ENCODE results near the gene TMC3.
"Not testable (repeated sequence)": the region's sequence is repeated elsewhere in the genome, so short reads cannot be mapped to it uniquely, and the experiment has no call there.

TMC3 gene

DNA sequence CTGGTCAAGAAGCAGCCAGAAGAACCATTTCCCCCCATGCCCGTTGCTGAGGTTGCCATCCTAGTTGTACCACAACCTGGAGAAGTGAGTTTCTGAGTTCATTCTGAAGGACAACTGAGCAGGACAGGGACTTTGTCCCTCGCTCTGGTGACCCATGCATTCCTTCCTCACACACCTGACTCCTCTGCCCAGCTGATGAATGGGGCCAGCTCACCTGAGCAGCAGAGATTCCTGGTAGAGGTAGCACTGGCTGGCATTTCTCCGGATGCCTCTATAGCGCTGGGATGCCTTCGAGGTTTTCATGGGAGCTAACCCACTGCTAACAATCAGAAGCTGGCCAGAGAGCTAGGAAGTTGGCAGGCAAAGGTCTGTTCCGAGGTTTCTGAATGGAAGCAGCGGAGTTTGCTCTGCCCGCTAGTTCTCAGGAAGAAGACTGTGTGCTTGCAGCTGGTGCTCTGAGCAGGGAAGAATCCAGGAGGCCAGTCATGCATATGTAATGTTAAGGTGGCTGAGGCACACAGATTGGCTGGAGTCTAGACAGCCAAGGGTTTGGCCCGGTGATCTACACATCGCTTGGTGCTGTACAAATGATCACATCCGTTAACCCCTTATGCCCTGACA lies at the start of gene TMC3:
TMC3 (minus strand) TSS at position 439 of the 621 bp plus-strand sequence; CDS start at position 303, 136 bp downstream.
- no peak for DNase-seq (ENCODE audit: low spot score)

DNA sequence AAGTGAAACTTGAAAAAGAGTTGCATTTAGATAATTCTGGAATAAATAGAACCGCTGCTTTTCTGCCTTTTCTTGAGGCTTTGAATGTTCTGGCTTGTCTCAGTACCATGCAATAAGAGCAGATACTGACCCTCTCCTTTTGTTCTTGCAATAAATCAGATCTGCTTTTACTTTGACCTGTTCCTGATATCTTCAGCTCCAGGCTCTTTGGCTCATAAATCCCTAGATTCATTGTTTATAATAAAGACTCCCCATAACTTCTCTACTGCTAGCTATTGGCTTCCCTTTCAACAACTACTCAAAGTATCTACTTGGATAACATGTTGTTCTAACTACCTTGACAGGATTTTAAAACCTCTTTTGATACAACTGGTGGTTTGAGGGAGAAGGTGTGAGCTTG lies 47.4 kb upstream of the TMC3 start:
- DNase-seq (ENCODE audit: low spot score) = no peak

DNA sequence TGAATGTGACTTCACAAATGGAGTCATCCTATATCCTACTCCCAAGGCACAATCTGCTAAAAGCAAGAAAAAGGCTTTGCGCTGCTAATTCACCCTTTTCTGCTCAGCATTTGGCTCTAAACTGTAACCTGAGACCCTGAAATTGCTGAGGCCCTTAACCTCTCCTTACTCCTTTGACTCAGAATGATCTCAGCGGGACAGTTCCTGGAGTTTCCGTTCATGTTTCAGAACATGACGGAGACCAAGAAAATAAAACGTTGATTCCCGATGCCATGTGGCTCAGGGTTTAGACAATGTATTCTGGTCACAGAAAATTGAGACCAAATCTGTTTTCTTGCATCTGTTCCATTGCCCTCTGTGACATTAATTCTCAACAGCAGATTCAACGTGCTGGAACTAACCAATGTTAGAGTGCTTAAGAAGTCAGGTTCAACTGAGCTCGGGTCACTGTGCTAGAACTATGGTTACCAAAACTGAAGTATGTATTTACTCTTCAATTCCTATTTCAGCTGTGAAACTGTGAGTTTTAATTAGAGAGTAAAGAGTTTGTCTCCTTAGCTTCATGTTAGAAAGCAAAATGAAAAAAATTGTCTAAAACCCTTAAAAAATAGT lies 45.4 kb upstream of the TMC3 start:
- no peak for DNase-seq (ENCODE audit: low spot score)

DNA sequence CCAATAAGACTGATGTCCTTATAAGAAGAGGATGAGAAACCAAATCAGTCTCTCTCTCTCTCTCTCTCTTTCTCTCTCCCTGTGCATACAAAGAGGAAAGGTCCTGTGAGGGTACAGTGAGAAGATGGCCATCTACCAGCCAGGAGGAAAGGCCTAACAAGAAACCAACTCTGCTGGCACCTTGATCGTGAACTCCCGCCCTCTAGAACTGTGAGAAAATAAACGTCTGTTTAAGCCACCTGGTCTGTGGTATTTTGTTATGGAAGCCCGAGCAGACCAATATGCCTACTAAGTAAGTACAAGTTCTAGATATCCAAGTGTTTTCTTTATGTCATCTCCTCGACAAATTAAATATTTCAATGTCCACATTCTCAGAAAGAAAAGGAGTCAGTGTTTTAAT lies 44.9 kb upstream of the TMC3 start:
- DNase-seq (ENCODE audit: low spot score) = no peak

DNA sequence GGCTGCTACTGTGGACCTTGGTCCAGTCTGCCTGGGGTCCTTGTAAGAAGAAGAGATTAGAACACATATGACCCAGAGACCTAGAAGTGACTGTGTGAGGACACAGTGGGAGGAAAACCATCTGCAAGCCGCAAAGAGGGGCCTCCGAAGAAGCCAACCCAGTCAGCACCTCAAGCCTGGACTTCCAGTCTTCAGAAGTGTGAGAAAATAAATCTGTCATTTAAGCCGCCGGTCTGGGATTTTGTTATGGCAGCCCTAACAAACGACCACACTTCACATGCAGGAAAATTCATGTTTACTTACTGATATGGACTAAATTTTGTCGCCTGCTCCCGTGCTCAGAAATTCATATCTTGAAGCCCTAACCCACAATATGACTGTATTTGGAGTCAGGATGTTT lies 44.4 kb upstream of the TMC3 start:
- no peak for DNase-seq (ENCODE audit: low spot score)

DNA sequence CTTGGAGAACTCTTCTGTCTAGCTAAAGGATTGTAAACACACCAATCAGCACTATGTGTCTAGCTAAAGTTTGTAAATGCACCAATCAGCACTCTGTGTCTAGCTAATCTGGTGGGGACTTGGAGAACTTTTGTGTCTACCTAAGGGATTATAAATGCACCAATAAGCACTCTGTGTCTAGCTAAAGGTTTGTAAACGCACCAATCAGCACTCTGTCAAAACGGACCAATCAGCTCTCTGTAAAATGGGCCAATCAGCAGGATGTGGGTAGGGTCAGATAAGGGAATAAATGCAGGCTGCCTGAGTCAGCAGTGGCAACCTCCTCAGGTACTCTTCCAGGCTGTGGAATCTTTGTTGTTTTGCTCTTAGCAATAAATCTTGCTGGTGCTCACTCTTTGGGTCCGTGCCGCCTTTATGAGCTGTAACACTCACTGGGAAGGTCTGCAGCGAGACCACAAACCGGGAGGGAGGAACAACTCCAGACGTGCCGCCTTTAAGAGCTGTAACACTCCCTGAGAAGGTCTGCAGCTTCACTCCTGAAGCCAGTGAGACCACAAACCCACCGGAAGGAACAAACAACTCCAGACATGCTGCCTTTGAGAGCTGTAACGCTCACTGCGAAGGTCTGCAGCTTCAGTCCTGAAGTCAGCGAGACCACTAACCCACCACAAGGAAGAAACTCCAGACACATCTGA lies 40.4 kb upstream of the TMC3 start:
- DNase-seq (ENCODE audit: low spot score) = not testable (repeated sequence)

DNA sequence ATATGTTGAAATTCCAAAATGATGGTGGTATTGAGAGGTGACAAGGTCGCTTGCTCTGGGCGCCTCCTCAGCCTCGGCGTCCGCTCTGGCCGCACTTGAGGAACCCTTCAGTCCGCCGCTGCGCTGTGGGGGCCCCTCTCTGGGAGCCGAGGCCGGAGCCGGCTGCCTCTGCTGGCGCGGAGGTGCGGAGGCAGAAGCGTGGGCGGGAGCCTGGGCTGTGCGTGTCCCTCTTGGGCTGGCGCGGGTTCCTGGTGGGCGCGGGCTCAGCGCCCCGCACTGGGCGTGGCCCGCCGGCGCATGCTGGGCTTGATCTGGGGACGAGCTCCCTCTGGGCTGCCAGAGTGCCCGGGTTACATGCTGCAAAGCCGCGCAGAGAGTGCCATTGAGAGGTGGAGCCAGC lies 39.8 kb upstream of the TMC3 start:
- no peak for DNase-seq (ENCODE audit: low spot score)

DNA sequence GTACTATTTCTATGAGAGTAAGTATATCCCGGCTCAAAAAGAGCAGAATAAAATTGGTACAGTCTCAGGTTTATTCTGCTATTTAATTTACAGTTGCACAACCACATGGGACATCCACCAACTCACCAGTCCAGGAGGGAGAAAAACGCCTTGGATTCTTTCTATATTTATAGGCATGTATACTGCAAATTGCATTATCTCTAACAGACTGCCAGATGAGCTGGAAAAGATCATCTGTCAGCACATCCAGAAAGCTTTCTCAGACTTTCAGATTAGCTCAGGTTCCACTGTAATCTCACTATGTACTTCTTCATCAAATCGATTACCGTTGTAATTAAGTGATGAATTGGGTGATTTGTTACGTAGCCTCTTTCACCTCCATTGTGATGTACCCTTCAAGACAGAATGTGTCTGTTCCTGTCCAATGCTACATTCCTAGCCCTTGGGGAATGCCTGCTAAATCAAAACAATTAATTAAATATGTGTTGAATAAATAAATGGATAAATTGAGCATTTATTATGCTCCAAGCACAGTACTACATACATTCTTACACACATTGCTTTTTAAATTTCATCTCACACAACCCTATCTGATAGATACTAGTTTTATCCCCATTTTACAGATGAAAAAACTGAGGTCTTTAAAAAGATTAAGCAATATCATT lies 38.1 kb upstream of the TMC3 start:
- DNase-seq (ENCODE audit: low spot score) = no peak

DNA sequence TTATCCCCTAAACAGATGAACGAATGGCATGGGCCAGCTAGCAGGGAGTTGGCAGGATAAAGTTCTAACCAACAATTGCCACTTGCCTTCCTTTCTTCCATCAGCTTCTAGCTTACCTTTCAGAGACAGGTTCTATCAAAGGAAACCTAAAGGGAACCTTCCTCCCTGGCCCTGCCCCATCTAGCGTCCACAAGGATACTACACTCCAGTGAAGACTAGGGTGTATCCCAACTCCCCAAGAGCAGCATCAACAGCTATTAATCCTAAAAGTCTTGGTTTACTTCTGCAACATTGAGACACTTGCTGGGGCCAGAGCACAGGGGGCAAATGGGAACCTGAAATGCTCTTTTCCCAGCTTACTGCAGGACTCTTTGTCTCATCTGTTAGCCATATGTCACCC lies 37.0 kb upstream of the TMC3 start:
- DNase-seq (ENCODE audit: low spot score) = no peak

DNA sequence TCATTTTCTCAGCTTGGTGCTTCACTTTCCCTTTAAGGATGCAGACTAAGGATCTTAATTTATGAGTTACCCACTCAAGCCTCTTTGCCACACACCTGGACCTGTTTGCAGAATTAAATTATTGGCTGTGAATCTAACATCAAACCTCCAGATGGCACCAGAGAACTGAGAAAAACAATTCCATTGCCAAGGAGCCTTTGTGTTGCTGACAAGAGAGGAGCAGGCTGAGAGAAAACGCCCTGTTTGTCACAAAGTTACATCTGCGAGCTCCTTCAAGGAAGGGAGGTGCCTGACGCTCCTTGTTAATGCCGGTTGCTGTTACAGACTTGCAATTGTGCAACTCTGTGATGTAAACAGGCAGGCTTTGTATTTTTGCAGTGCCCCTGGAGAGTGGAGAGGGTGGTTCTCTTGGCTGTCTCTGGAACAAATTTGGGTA lies 36.3 kb upstream of the TMC3 start:
- peak; percentile 76 for DNase-seq (ENCODE audit: low spot score)

DNA sequence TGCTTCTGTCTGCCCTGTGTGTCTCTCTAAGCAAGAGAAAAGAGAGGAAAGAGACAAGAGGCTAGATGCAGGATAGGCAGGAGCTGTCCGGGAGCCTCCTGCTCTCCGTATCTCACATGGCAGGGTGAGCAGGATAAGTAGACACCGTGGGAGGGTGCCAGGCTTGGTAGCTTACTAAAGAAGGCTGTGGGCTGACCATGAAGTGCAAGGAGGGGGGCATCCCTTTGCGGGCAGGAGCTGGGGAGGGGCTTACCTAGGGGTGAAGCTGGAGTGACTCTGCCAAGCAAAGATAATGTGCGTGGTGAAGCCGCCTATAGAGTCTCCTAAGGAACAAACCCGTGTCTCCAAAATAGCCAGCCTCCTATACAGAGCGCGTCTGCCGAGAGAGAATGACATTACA lies 33.7 kb upstream of the TMC3 start:
- DNase-seq (ENCODE audit: low spot score) = no peak

DNA sequence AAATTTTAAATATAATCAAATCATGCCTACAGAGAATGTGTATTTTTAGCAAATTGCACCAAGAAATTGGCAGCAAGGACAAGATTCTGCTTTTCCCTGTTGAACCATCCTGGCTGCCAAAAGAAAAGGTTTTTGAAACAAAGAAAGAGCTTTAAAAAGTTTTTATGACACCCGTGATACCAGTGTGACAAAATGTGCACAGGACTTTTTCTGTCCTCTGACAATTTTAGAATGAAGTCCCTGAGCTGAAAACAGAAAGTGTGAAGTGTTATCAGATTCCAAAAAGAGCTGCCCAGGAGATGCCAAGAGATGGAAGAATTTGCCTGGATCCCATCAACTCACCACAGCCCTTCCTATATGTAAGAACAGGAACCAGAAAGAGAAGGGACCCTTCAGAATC lies 33.2 kb upstream of the TMC3 start:
- DNase-seq (ENCODE audit: low spot score) = no peak

DNA sequence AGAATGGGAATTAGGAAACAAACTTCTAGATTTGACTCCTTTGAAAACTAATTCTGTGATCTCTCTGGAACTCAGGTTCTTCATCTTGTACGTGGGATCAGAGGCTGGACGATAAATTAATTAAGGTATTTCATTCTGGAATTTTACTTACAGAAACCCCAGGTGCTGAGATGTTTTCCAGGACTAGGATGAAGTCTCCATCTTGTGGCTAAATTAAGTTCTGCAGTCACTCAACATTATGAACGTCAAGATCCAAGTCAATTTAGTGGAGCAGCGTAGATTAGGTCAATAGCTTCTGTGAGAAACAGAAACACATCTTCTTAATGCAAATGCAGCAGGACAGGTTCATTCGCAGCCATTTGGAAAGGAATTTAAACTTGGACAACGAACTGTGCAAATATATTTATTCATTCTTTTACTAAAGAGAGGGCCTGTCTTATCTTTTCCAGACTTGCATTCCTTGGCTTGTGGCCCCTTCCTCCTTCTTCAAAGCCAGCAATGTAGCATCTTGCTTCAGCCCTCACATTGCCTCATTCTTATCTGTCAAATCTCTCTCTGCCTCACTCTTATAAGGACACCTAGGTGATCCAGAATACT lies 26.7 kb upstream of the TMC3 start:
- peak; percentile 65 for DNase-seq (ENCODE audit: low spot score)

DNA sequence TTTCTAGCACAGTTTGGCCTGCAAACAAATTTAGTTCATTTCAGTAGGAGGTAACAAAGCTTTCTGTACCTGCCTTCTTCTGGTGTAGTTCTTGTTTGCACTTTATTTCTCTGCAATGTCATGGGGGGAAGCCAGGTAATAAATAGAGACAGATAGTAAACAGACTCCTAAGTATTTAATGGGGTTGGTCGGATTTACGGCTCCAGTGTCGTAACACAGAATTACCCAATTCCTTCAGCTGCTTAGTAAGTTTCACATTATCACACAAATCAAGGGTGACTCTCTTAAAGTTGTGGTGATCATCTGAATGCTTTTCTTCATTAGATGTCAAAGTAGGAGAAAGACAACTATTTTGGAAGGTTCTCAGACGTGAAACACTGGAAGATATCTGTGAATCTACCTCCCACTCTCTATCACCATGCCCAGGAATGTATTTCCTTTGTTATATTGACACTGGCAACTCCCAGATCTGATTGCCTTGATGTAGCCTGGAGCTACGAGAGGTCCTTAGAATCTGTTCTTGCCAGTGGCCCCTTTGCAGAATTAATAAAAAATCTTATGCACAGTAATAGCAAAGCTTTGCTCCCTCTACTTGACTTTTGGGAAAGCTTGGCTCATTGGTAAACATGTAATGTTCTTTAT lies 25.0 kb upstream of the TMC3 start:
- DNase-seq (ENCODE audit: low spot score) = peak; percentile 31

DNA sequence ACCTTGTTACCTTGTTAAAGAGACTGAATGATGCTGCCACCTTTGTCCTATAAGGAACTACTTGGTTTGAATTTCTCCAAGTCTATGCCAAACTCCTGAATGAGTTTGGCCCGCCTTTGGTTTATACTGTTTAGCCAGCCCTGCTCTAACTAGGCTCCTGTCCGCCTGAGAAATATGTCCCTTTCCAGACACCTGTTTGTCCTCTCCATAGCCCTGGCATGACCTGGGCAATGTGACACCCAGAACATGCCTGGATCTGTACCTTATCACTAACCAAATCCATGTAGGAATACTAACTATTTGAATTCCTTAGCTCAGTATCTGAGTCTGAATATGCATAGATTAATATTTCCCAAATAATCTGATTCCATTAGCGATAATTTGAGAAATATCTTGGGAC lies 24.4 kb upstream of the TMC3 start:
- no peak for DNase-seq (ENCODE audit: low spot score)

DNA sequence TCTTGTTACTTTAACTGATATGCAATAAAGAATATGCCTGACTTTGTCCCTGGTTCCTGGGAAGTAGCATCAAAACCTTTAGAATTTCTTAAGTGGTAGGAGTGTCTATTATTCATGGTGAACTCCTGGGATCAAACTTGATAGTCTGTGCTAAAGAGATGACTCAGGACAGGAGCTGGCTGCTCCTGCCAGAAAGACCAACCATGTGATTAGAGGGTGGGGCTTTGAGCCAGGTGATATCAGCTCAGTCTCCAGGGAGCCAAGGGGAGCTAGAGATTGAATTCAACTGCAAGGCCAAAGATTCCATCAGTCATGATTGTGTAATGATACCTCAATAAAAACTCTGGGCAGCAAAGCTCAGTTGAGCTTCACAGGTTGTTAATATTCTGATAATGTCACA lies 20.6 kb upstream of the TMC3 start:
- no peak for DNase-seq (ENCODE audit: low spot score)

DNA sequence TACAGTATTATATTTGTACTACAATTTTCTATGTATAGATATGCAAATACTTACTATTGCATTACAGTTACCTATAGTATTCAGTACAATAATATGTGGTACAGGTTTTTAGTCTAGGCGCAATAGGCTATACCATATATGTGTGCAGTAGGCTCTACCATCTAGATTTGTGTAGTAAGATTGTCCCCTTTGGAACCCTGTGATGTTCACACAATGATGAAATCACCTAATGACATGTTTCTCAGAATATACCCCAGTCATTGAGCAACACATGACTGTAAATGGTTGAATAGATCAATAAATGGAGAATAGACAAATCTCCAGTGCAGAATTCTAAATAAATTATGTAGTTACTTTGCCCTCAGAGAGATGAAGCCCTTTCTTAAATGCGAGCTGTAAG lies 17.6 kb upstream of the TMC3 start:
- DNase-seq (ENCODE audit: low spot score) = no peak

DNA sequence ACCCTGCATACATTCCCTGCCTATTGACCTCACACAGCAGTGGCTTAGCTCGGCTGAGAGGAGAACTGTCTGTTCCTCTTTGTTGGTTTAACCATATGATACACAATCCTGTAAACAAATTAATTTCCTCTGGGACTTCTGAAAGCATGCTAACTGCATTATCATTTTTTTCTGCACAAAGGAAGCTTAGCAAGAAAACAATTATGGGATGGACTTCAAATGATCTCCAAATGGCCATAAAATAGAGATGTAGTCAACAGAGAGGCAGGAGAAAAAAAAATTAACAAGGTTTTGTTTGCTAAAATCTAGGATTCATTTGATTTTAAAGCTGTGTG lies 14.4 kb upstream of the TMC3 start:
- DNase-seq (ENCODE audit: low spot score) = no peak

DNA sequence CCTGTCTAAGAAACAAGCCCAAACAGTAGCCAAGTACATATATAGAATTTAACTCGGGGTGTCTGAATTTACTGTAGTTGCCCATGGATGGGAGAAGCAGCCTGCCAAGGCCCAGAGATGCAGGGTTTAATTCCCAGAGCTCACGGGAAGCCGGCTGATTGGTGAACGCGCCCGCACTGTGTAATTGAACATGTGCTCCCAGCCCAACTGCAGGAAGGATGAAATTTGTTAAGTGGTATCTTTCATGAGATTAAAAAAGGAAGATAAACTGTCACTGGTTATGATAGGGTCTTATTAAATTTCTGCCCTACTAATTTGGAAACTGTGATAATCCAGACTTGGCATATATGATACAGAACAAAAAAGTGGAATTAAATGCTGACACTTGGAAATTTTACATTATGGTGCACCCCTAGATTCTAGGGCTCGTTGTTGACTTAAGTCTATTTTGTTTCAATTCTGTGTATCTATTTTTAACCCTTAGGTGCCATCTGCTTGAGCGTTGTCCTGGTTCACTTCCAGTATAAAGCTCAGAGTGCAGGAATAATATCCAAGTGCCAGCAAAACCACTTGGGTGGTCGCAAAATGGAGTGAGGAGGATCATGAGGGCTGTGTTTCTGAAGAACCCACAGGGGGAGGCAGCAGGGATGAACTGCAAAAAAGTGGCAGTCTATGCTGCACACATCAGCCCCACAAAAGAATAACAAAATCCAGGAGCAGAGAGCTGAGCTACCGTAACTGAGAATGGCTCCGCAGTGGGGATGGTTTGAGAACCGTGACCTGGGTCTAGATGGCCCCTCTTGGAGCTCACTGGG lies 13.8 kb upstream of the TMC3 start:
- no peak for DNase-seq (ENCODE audit: low spot score)

DNA sequence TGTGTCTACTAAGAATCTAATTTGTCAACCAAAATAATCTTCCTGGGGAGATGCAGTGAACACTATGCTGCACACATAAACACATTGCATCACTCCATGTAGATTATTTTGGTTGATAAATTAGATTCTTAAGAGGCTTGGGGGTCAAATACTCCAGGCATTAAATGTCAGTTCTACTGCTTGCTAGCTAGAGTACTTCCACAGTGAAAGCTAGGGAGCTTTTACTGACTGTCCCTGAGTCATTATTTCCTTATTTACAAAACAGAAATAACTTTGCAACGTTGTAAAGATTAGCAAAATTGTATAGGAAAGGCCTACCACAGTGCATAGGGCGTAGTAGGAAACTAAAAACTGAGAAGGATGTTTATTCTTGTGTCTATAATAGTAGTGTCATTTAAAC lies 12.9 kb upstream of the TMC3 start:
- no peak for DNase-seq (ENCODE audit: low spot score)

DNA sequence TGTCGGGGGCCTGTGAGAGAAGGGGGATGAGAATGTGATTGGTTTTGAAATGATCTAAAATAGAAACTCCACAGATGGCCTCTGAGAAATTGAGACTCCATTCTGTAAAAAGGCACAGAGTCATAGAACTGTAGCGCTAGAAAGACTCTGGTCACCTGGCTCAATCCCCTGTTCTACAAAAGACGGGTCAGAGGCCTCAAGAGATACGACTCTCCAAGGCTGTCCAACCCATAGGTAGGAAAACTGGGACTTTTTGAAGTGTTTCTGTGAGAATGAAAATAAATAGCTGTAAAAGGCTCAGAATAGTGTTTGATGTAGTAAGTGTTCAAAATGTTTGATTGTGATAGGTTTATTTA lies 11.7 kb upstream of the TMC3 start:
- DNase-seq (ENCODE audit: low spot score) = no peak

All from AG08395 (cell line).